Measurements from ENCODE around the gene ZNF618. TPM values are rescaled to one million over a fixed set of nuclear protein-coding genes. Genes with fewer than 3 reads are reported as not detected.
A peak's percentile ranks its signal among the peaks of the same experiment; 100 is the strongest.

Gene ZNF618
- total RNA-seq, 1 donor from 2014 or later = 4.9 TPM

DNA sequence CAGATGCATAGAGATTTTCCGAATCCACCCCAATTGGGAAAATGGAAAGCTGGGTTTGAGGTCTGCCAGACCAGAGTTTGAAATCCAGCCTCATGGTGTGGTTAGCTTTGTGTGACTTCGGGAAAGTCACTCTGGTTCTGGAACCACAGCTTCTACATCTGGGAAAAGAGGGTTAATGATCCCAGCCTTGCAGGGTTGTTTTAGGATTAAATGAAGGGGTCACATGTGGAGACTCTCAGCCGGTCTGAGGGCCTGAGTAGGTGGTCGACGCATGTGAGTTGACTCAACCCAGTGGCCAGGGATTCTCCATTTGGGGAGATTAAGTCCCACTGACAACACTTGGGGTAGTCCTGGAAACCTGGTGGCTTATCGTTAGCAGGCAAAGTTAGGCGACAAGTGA lies 6.1 kb downstream of the ZNF618 start:
- FAIRE-seq (no peak), DNase-seq (ENCODE audit: low spot score in 2 of 2) (no peak)

DNA sequence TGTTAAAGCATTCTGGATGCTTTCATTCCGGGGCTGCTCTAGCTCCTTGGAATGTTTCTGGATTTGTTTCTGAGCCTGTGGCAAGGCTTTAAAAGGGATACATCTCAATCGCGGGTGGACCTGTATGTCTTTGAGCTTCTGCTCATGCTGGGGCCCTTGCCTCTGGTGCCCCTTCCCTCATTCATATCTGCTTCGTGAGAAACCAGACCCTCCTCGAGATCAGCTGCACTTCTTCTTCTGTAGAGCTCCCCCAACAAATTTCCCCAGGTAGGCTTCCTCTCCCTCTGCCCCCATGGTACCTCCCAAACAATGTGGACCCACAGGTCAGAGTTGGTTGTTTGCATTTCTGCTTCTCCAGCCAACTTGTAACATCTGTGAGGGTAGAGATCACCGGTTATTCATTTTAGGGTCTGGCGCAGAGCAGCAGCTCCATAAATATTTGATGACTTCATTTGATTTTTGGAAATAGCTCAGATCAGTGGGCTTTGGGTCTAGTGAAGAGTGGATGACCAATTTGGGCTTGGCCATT lies 6.6 kb downstream of the ZNF618 start:
- no peak for FAIRE-seq
- no peak for DNase-seq (ENCODE audit: low spot score in 2 of 2)

DNA sequence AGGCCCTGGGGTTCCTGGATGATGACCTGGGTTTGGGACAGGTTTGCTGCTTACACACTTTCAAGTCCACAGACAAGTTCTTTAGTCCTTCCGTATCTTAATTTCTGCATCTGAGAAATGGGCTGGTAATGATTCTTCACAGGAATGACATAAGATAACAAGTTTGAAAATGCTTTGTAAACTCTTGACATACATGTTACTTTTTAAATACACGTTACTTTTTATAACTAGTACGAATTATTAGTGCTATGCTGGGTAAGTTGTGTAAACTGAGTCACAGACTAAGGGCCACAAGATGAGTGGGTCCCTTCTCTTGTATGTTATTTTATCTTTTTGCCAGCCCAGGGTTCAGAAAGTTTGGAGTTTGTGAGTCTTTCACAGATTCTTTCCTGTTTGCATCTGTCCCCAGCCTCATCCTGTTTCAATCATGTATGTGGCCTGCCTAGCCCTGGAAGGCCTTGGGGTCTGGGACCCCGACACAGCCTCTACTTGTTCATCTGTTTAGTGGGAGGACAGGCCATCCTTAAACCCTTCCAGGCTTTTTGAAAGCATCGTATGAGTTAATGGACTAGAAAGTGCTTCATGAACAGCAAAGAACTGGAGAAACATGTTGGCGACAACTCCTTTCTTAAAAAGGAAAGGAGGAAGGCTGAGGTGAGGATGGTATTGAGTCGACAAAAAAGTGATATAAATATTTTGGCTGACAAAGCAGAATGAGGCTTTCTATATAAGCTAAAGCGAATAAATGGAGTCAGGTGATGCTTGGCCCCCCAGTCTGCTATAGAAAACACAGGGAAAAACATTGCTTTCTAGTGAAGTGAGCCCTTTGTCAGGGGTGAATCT lies 9.3 kb downstream of the ZNF618 start:
- FAIRE-seq = no peak
- no peak for DNase-seq (ENCODE audit: low spot score in 2 of 2)

DNA sequence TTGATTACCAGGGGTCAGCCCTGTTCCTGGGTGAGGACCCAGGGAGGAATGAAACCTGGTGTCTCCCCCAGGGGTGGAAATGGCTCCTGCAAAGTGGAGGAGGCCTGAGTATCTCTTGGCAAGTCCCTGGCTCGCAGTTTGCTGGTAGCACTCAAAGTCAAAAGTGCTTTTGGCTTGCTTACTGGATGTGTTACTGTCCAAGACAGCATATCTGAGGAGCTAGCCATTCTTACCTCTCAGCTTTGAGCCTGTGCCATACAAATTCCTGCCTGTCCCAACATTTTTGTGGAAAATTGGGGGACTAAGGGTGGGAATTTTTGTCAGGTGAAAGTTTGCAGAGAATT lies 9.9 kb downstream of the ZNF618 start:
- FAIRE-seq = no peak
- DNase-seq (ENCODE audit: low spot score in 2 of 2) = no peak

DNA sequence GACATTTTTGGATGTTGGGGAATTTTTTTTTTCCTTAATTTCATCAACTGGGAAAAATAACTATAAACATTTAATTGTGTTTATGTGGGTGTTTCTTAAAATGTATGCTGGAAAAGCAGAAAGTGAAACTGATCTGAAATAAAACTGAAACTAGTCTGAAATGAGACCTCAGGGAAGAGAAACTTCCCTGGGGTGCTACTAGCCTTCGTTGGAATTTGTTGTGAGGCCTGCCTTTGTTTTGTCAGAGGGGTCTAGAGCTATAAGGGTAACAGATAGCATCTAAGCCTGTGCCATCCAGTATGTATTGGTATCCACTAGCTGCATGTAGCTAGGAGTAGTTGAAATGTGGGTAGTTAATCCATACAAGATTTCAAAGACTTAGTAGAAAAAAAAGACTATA lies 10.4 kb downstream of the ZNF618 start:
- DNase-seq (ENCODE audit: low spot score in 2 of 2) = no peak
- FAIRE-seq = no peak

DNA sequence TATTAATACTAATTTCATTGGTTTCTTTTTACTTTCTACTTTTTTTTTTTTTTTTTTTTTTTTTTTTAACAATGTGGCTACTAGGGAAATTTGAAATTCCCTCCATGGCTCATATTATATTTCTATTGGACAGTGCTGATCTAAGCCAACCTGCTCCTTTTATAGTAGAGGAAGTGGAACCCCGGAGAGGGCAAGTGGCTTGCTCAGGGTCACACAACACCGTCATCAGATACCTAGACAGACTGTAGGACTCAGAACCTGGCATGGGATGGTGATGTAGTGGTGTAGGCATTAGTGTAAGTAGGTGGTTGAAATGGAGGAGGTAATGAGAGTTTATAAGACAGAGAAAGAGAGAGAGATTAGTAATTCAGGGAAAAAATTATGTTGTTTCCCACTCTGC lies 10.8 kb downstream of the ZNF618 start:
- DNase-seq (ENCODE audit: low spot score in 2 of 2) (no peak), FAIRE-seq (no peak)

DNA sequence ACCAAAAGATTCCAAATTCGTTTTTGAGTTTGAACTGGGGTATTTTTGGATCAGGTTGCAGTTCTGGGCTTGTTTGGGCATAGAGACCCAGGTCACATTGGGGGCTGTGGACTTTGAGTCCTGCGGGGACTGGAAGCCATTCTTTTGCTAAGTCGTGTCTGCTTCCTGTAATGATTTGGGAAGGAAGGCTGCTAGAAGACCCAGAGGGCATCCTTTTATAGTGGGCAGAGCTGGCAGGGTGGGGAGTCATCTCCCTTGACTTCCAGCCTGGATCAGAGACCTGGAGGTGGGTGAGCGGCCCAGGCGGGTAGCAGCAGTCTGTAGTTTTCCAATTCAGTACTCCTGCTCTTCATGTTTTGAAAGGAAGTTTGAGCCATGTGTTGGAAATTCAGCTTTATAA lies 11.3 kb downstream of the ZNF618 start:
- DNase-seq (ENCODE audit: low spot score in 2 of 2) = no peak
- FAIRE-seq = no peak

DNA sequence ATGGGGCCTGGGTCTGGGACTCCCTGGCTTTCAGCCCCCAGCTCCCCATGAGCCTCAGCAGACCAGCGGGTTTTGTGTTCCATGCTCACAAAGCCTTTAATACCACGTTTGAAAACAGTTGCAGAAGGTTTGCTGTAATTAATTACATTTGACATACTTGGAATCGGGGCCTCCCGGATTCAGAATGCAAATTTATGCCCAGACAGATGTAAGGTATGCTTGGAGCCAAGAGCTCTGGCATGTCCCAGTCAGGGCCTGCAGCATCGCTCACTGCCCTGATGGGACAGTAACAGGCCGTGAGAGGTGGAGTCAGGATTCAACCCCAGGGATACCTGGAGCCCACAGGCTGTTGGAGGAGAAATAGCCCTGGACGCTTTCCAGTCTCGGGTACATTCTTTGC lies 12.2 kb downstream of the ZNF618 start:
- DNase-seq (ENCODE audit: low spot score in 2 of 2) (no peak), FAIRE-seq (no peak)

DNA sequence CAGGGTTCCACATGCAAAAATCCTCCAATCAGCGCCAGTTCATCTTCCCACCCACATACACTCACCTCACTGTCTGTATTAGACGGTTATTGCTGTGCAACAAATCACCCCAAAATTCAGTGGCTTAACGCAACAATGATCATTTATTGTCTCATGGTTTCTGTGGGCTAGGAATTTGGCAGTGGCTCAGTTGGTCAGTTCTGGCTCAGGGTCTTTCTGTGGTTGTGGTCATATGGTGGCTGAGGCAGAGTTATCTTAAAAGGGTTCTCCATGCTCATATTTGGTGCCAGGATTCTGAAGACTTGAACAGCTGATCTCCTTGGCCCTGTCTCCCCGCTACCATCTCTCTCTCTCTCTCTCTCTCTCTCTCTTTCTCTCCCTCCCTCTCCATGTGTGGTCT lies 12.9 kb downstream of the ZNF618 start:
- DNase-seq (ENCODE audit: low spot score in 2 of 2) (no peak), FAIRE-seq (no peak)

DNA sequence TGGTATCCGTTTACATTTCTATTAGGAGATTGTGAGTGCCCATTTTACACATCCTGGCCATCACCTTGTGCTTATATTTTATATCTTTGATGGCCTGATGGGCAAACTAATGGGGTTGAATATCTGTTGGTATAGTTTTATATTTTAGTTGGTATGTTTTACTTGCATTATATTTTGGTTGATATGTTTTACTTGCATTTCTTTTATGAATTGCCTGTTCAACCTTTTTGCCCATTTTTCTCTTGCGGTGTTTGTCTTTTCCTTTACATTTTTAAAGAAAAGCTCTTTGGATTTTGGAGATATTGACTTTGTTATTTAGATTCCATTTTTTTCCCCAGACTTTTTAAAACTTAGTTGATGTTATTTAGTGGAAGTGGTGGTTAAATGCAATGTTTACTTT lies 14.6 kb downstream of the ZNF618 start:
- no peak for DNase-seq (ENCODE audit: low spot score in 2 of 2)
- FAIRE-seq = peak; percentile 15

DNA sequence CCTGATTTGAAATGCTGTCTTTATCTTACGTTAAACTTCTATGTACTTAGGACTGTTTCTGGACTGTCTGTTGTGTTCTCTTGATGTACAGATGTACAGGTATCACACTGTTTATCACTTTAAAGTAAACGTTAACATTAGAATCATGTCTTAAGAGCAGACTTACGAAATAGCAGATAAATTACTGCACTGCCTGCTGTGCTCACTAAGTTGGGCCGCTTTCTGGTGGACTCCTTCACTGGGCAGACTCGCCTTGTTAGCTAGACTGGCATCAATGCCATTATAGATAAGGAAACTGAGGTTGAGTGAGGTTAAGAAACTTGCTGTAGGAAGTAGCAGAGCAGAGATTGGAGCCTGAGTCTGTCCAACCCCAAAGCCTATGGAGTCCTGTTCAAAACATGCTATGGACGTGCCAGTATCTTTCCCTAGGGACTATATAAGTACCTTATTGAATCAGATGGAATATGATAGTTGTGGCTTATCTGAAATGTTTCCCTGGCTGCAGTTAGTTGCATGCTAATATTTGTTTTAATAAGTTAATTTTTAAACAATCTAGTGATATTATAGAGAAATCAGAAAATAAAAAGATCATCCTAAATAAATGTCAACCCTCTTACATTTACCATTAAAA lies 16.9 kb downstream of the ZNF618 start:
- DNase-seq (ENCODE audit: low spot score in 2 of 2) (no peak), FAIRE-seq (no peak)

DNA sequence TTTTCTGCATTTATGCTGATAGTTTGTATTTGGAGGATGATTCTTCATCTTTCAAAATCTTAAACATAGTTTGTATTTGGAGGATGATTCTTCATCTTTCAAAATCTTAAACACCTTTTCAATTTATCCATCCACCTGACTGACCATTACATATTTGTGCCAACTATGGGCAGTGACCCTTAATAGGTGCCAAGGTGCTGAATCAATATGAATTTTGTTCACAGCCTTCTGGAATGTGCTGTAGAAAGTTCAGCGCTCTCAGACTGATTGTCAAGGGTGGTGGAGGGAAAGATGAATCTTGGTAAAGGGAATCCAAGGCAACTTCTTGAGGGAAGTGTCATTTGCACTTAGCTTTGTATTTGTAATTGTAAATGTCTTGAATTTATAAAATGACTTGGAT lies 18.1 kb downstream of the ZNF618 start:
- DNase-seq (ENCODE audit: low spot score in 2 of 2) (no peak), FAIRE-seq (no peak)

DNA sequence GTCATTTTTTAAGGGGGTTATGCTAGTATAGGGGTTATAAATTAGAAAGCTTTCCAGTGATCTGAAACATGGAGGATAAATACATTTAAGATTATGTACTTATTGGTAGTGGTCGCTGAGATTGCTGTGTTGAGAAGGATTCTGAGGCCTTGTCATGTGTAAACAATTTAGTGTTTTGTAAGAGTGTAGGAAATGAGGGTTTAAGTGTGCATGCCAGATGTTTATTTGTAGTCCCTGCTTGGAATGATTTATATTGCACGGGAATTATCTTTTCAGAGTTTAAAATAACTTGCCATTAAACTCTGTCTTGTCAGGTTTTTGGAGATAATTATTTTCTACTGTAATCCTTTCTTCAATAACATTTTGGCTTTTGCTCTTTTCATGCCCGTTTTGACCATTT lies 19.4 kb downstream of the ZNF618 start:
- DNase-seq (ENCODE audit: low spot score in 2 of 2) (no peak), FAIRE-seq (no peak)

DNA sequence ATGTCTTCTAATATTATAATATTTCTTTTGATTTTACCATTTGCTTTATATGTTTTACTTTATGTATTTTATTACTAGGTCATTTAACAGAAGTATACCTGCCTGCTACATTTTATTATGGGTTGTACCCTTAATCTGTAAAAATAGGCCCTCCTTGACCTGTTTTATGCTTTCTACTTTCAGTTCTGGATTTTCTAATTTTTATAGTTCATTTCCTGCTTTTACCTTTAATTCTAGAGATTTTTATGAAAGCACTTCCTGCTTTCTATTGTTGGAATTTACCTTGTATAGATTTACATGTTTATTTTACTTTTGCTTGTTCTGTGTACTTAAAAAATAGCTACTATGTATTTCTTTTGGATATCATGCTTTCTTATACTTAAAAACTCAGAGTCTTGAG lies 20.6 kb downstream of the ZNF618 start:
- no peak for DNase-seq (ENCODE audit: low spot score in 2 of 2)
- FAIRE-seq = no peak

DNA sequence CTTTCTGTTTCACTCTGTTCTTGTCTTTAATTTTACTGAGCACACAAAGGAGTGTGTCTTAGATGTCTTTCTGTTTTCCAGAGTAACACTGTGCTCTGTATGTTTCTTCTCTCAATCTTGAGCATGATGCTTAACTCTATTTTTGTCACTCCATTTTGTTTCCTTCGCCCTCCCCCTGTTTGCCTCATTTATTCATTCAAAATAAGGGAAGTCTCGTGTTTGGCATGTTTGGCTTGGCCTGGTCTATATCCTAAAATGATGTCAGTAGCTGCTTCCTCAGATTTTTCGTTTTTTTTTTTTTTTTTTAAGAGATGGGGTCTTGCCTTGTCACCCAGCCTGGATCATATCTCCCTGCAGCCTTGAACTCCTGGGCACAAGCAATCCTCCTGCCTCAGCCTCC lies 22.0 kb downstream of the ZNF618 start:
- DNase-seq (ENCODE audit: low spot score in 2 of 2) = no peak
- FAIRE-seq = no peak

DNA sequence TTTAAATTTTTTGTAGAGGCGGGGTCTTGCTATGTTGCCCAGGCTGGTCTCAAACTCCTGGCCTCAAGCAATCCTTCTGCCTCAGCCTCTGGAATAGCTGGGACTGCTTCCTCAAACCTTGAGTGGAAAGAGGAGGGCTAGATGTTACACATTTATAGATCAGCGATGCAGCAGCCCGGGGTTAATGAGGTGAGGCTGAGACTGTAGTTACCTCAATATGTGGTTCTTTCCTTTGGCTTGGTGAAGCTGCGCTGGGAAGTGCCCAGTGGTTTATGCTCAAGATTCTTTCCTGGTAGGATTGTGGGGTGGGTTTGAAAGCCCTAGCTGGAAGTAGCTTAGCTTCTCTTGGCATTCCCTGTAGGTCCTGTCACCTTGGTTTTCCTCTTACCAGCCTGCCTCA lies 22.5 kb downstream of the ZNF618 start:
- DNase-seq (ENCODE audit: low spot score in 2 of 2) = no peak
- FAIRE-seq = no peak

DNA sequence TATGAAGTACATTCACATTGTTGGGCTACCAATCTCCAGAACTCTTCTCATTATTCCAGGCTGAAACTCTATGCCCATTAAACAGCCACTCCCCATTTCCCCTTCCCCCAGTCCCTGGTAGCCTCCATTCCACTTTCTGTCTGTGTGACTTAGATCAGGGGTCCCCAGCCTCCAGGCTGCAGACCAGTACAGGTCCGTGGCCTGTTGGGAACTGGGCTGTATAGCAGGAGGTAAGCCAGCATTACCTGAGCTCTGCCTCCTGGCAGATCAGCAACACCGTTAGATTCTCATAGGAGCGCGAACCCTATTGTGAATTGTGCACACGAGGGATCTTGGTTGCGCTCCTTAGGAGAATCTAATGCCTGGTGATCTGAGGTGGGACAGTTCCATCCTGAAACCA lies 23.1 kb downstream of the ZNF618 start:
- DNase-seq (ENCODE audit: low spot score in 2 of 2) (no peak), FAIRE-seq (no peak)

DNA sequence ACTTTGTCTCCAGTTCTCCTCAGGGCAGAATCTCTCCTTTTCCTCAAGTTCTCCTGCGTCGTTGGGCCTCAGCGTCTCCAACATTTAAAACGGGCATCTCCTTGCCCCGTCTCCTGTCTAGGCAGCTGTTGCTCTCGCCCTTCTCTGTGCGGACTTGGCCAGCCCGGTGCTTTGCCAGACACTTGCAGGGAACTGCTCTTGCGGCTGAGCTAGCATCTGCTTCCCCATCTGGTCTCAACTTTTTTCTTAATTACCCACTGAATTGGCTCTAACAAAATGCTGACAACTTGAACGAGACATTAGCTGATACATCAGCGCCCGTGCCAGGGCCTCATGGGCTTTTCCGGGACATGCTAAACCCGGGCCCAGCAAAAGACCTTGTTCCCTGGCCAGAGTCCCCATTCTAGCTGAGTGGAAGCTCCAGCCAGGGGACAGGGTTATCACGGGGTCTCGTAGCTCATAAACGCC lies 25.1 kb downstream of the ZNF618 start:
- FAIRE-seq = no peak
- no peak for DNase-seq (ENCODE audit: low spot score in 2 of 2)

DNA sequence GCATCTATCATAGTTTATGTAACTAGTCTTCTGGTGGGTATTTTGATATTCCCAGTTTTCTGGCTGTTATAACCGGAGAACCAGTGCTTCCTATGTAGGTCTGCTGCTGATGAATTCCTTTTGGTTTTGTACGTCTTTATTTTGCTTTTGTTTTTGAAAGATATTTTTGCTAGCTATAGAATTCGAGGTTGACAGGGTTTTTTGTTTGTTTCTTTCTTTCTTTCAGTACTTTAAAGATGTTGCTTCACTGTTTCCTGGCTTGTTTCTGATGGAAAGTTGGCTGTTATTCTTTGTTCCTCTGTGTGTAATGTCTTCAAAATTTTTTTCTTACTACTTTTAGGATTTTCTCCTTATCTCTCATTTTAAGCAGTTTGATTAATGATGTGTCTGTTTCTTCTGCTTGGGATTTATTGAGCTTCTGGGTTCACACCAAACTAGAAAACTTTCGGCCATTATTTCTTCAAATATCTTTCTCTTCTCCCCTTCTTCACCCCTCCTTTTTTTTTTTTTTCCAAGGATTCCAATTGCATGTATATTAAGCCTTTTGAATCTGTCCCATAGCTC lies 27.5 kb downstream of the ZNF618 start:
- no peak for FAIRE-seq
- DNase-seq (ENCODE audit: low spot score in 2 of 2) = no peak

DNA sequence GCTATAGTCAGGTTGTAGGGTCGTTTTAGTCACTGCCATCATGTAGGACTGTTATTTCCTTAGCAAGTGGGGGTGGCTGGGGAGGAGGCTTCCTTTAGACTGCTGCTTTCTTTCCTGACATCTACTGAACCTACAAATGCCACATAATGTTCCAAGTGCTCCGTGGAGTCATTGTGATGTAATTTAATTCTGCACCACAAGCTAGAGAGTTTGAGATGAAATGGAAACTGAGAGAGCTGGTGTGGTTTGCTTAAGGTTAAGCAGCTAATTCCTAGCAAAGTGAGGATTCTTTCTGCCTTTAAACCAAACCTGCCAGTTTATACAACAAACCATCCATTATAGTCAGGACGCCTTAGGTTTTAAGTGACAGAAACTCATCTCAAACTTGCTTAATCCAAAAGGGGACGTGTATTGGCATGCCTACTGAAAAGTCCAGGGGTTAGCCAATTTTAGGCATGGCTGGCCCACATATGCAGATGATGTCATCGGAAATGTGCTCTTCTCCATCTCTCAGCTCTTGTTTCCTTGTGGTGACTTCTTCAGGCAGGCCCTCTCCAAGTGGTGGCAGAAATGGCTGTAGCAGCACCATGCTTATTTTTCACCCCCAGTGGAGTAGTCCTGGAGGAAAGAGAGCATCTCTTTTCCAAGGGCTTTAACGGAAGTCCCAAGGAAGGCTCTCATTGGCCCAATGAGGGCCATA lies 30.5 kb downstream of the ZNF618 start:
- no peak for FAIRE-seq
- DNase-seq (ENCODE audit: low spot score in 2 of 2) = no peak

DNA sequence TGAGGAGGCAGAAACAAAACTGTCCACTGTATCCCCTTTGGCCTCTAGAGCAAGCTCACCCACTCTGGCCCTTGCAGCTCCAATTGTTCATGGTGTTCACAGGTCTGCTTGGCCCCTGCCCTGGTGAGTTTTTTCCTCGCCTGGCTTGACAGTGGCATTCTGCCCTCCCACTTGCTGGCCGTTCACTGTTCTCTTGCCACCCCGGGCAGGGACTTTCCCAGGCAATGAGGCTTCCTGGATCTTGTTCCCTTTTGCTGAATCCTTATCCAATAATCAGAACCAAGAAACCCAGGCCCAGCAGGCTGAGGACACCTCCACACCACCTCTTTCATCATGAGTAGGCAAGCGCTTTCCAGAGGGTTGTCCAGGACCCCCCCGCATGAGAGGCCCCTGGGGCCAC lies 31.2 kb downstream of the ZNF618 start:
- FAIRE-seq = no peak
- no peak for DNase-seq (ENCODE audit: low spot score in 2 of 2)

All from frontal cortex (tissue), 4 donors.